ENCODE data around the gene WBP2. TPM values are rescaled to one million over a fixed set of nuclear protein-coding genes. Genes with fewer than 3 reads are reported as not detected.

Gene WBP2
- total RNA-seq, 2 donors from 2014 or later: 44.2 to 49.5 TPM

GRCh38 chr17:75849279-75849646 lies 5.9 kb downstream of the WBP2 start:
- peaks cover 0 to 17% of the 10 kb centered on the region in 2 donors for H3K36me3 ChIP-seq (replicated peaks in 1 of 2; ENCODE audit: insufficient read depth in 1 of 2, low read depth in 2 of 2)
- no peak for ATAC-seq
- WGBS, 2 donors: 66% methylated on average over 9 to 11 of the region's 11 CpGs
- intact Hi-C loops (cut with DNase I): no loop called here
- no peaks in the 10 kb centered on the region for H3K9me3 ChIP-seq
- no peak overlapping the region for H3K4me3 ChIP-seq
- no peak for DNase-seq
- no peaks in the 10 kb centered on the region for H3K27me3 ChIP-seq
- H3K27ac ChIP-seq: peak overlapping the region; percentile 86 to 97 (median 94)
- TF ChIP-seq POLR2A (IDR thresholded peaks at IDR 0.05): no peak
- no peak for TF ChIP-seq CTCF (IDR thresholded peaks at IDR 0.05)
- peaks cover 84% of the 10 kb centered on the region for H3K4me1 ChIP-seq

- Histone ChIP-seq H3K27ac (peak overlapping the region; percentile 86 to 97 (median 94)), H3K4me3 (no peak overlapping the region), H3K4me1 (peaks cover 84% of the 10 kb centered on the region), H3K9me3 (no peaks in the 10 kb centered on the region), H3K36me3 (replicated peaks in 1 of 2; ENCODE audit: insufficient read depth in 1 of 2, low read depth in 2 of 2) (peaks cover 0 to 17% of the 10 kb centered on the region in 2 donors), H3K27me3 (no peaks in the 10 kb centered on the region)
- ATAC-seq (peak; percentile 13), DNase-seq (peak; percentile 82 to 90 (median 85))
- intact Hi-C loops (cut with DNase I): no loop called here
- 10 to 25% methylated on average over 13 to 16 of the region's 16 CpGs for WGBS, 2 donors
- TF ChIP-seq CTCF (IDR thresholded peaks at IDR 0.05): peak; percentile 23 to 81 (median 70)
- peak in 2 of 3 donors; percentile 5 to 30 for TF ChIP-seq POLR2A (IDR thresholded peaks at IDR 0.05)
Measured at GRCh38 chr17:75848523-75849278, 6.4 kb downstream of the WBP2 start.

GRCh38 chr17:75847614-75848522 lies 7.3 kb downstream of the WBP2 start:
- Histone ChIP-seq H3K27me3 (no peaks in the 10 kb centered on the region), H3K9me3 (no peaks in the 10 kb centered on the region), H3K27ac (peak overlapping the region; percentile 86 to 97 (median 94)), H3K36me3 (replicated peaks in 1 of 2; ENCODE audit: insufficient read depth in 1 of 2, low read depth in 2 of 2) (peaks cover 0 to 17% of the 10 kb centered on the region in 2 donors), H3K4me3 (no peak overlapping the region), H3K4me1 (peaks cover 78% of the 10 kb centered on the region)
- peak; percentile 47 to 60 (median 58) for DNase-seq
- intact Hi-C loops (cut with DNase I): no loop called here
- WGBS, 2 donors: 63 to 68% methylated on average over 25 of the region's 25 CpGs
- no peak for ATAC-seq
- TF ChIP-seq POLR2A (IDR thresholded peaks at IDR 0.05): no peak
- no peak for TF ChIP-seq CTCF (IDR thresholded peaks at IDR 0.05)

GRCh38 chr17:75846692-75847613 lies 8.2 kb downstream of the WBP2 start:
- TF ChIP-seq POLR2A (IDR thresholded peaks at IDR 0.05): peak; percentile 68 to 89 (median 82)
- TF ChIP-seq CTCF (IDR thresholded peaks at IDR 0.05): peak in 1 of 7 experiments; percentile 4
- DNase-seq: peak; percentile 84 to 92 (median 92)
- Histone ChIP-seq H3K27me3 (no peaks in the 10 kb centered on the region), H3K4me1 (peaks cover 73% of the 10 kb centered on the region), H3K36me3 (replicated peaks in 1 of 2; ENCODE audit: insufficient read depth in 1 of 2, low read depth in 2 of 2) (peaks cover 0 to 17% of the 10 kb centered on the region in 2 donors), H3K27ac (peak overlapping the region; percentile 86 to 97 (median 94)), H3K9me3 (no peaks in the 10 kb centered on the region), H3K4me3 (no peak overlapping the region)
- intact Hi-C loops (cut with DNase I): no loop called here
- WGBS, 2 donors: 37 to 41% methylated on average over 14 to 31 of the region's 34 CpGs
- peak; percentile 34 for ATAC-seq

All from body of pancreas (tissue), 4 donors.